Measurements from ENCODE around the gene PRR36. TPM values are rescaled to one million over a fixed set of nuclear protein-coding genes. Genes with fewer than 3 reads are reported as not detected.

The PRR36 gene
- total RNA-seq, 1 experiment from 2014 or later = 12.9 TPM

- H3K27ac ChIP-seq = 0 out of 2 replicates have a peak overlapping the region, but pooled peaks have one; percentile 85
- BruUV-seq (replicated peaks) = no TSS peak
- intact Hi-C loops (cut with micrococcal nuclease; ENCODE audit: unreplicated experiment) = loop anchor here (1.0 kb wide), 1 partner anchor 18 kb away; no protein-coding TSS in a partner anchor
Observed at GRCh38 chr19:7832781-7833180, 41.4 kb downstream of the PRR36 start.

GRCh38 chr19:7832009-7832408 lies 42.2 kb downstream of the PRR36 start:
- ChIA-PET CTCF (no interaction called here), POLR2A (ENCODE audit: unreplicated experiment) (interaction anchor here (0.6 kb wide), 3 partner anchors 145 to 213 kb away, joined by 3 to 10 read pairs (median 4); no protein-coding TSS in a partner anchor)
- intact Hi-C loops (cut with micrococcal nuclease; ENCODE audit: unreplicated experiment) = no loop called here
- Histone ChIP-seq H3K36me3 (ENCODE audit: low read depth) (no peaks in the 10 kb centered on the region), H3K4me3 (no peak overlapping the region), H3K79me2 (ENCODE audit: low read depth) (peaks cover 26% of the 10 kb centered on the region), H3K27ac (no peak overlapping the region), H3K9me2 (ENCODE audit: insufficient read depth) (no peaks in the 10 kb centered on the region), H2AFZ (no peak overlapping the region), H3K4me1 (replicated peaks; ENCODE audit: insufficient read depth) (peaks cover 23% of the 10 kb centered on the region), H3K4me2 (no peak overlapping the region), H3K9me3 (ENCODE audit: insufficient read depth, low read depth) (no peaks in the 10 kb centered on the region), H3F3A (ENCODE audit: insufficient read depth, low read depth) (peaks cover 27% of the 10 kb centered on the region), H3K27me3 (ENCODE audit: insufficient read depth, low read depth) (peaks cover 10% of the 10 kb centered on the region; the same call in 1 of the 2 replicates), H4K20me1 (ENCODE audit: insufficient read depth) (no peaks in the 10 kb centered on the region)
- no peak for TF ChIP-seq EZH2 (IDR thresholded peaks at IDR 0.05; ENCODE audit: low read depth)
- TF ChIP-seq CTCF (conservative IDR thresholded peaks at IDR 0.05) = no peak
- no peak for DNase-seq
- BruUV-seq (replicated peaks) = no TSS peak

More at GRCh38 chr19:7832781-7833180, 41.4 kb downstream of the PRR36 start:
- no peaks in the 10 kb centered on the region for H3K36me3 ChIP-seq (ENCODE audit: low read depth)
- H3K4me1 ChIP-seq (replicated peaks; ENCODE audit: insufficient read depth) = peaks cover 31% of the 10 kb centered on the region
- TF ChIP-seq CTCF (conservative IDR thresholded peaks at IDR 0.05) = no peak
- TF ChIP-seq EZH2 (IDR thresholded peaks at IDR 0.05; ENCODE audit: low read depth) = no peak
- H3K9me2 ChIP-seq (ENCODE audit: insufficient read depth) = no peaks in the 10 kb centered on the region
- 0 out of 2 replicates have a peak, but pooled peaks cover 4% of the 10 kb centered on the region for H3K27me3 ChIP-seq (ENCODE audit: insufficient read depth, low read depth)
- ChIA-PET POLR2A (ENCODE audit: unreplicated experiment) (interaction anchor here (0.6 kb wide), 3 partner anchors 144 to 214 kb away, joined by 3 to 10 read pairs (median 4); no protein-coding TSS in a partner anchor), CTCF (no interaction called here)
- no peak for DNase-seq
- no peaks in the 10 kb centered on the region for H3K9me3 ChIP-seq (ENCODE audit: insufficient read depth, low read depth)
- H3K4me2 ChIP-seq = no peak overlapping the region
- H3K79me2 ChIP-seq (ENCODE audit: low read depth) = peaks cover 30% of the 10 kb centered on the region
- H2AFZ ChIP-seq = no peak overlapping the region
- no peaks in the 10 kb centered on the region for H4K20me1 ChIP-seq (ENCODE audit: insufficient read depth)
- peaks cover 35% of the 10 kb centered on the region for H3F3A ChIP-seq (ENCODE audit: insufficient read depth, low read depth)
- H3K4me3 ChIP-seq = no peak overlapping the region

- peak; percentile 51 for TF ChIP-seq CTCF (conservative IDR thresholded peaks at IDR 0.05)
- no peak for TF ChIP-seq EZH2 (IDR thresholded peaks at IDR 0.05; ENCODE audit: low read depth)
- POLR2A ChIA-PET (ENCODE audit: unreplicated experiment) = no interaction called here
Observed at GRCh38 chr19:7831452-7831851, 42.7 kb downstream of the PRR36 start.

More at GRCh38 chr19:7831452-7831851, 42.7 kb downstream of the PRR36 start:
- no peaks in the 10 kb centered on the region for H3K9me3 ChIP-seq (ENCODE audit: insufficient read depth, low read depth)
- no peak overlapping the region for H3K27ac ChIP-seq
- no peaks in the 10 kb centered on the region for H3K9me2 ChIP-seq (ENCODE audit: insufficient read depth)
- intact Hi-C loops (cut with micrococcal nuclease; ENCODE audit: unreplicated experiment) = loop anchor here (2.0 kb wide), 1 partner anchor 41 kb away; no protein-coding TSS in a partner anchor
- peaks cover 25% of the 10 kb centered on the region for H3F3A ChIP-seq (ENCODE audit: insufficient read depth, low read depth)
- H3K4me2 ChIP-seq = peak overlapping the region; percentile 72
- peaks cover 22% of the 10 kb centered on the region for H3K4me1 ChIP-seq (replicated peaks; ENCODE audit: insufficient read depth)
- H3K4me3 ChIP-seq = no peak overlapping the region; the same call in 1 of the 2 replicates
- no peak for DNase-seq
- CTCF ChIA-PET = no interaction called here
- peaks cover 23% of the 10 kb centered on the region for H3K79me2 ChIP-seq (ENCODE audit: low read depth)
- BruUV-seq (replicated peaks) = TSS peak; percentile 34
- no peaks in the 10 kb centered on the region for H3K36me3 ChIP-seq (ENCODE audit: low read depth)
- H4K20me1 ChIP-seq (ENCODE audit: insufficient read depth) = no peaks in the 10 kb centered on the region
- no peak overlapping the region for H2AFZ ChIP-seq
- peaks cover 13% of the 10 kb centered on the region; the same call in 1 of the 2 replicates for H3K27me3 ChIP-seq (ENCODE audit: insufficient read depth, low read depth)
